HG02642 (cell line): ENCODE results near the gene CEACAM7.

Experiments used
- ATAC-seq: cut with Tn5 transposase; IDR thresholded peaks from one replicate; pipeline ENCODE4 v1.9.1; 2021; ENCODE audit warnings: mild to moderate bottlenecking; ENCODE audit not compliant: unreplicated experiment, poor library complexity

Gene CEACAM7

DNA sequence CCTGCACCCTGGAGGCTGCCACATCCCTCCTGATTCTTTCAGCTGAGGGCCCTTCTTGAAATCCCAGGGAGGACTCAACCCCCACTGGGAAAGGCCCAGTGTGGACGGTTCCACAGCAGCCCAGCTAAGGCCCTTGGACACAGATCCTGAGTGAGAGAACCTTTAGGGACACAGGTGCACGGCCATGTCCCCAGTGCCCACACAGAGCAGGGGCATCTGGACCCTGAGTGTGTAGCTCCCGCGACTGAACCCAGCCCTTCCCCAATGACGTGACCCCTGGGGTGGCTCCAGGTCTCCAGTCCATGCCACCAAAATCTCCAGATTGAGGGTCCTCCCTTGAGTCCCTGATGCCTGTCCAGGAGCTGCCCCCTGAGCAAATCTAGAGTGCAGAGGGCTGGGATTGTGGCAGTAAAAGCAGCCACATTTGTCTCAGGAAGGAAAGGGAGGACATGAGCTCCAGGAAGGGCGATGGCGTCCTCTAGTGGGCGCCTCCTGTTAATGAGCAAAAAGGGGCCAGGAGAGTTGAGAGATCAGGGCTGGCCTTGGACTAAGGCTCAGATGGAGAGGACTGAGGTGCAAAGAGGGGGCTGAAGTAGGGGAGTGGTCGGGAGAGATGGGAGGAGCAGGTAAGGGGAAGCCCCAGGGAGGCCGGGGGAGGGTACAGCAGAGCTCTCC, 13.5 kb upstream of the CEACAM7 start:
- no peak for ATAC-seq

DNA sequence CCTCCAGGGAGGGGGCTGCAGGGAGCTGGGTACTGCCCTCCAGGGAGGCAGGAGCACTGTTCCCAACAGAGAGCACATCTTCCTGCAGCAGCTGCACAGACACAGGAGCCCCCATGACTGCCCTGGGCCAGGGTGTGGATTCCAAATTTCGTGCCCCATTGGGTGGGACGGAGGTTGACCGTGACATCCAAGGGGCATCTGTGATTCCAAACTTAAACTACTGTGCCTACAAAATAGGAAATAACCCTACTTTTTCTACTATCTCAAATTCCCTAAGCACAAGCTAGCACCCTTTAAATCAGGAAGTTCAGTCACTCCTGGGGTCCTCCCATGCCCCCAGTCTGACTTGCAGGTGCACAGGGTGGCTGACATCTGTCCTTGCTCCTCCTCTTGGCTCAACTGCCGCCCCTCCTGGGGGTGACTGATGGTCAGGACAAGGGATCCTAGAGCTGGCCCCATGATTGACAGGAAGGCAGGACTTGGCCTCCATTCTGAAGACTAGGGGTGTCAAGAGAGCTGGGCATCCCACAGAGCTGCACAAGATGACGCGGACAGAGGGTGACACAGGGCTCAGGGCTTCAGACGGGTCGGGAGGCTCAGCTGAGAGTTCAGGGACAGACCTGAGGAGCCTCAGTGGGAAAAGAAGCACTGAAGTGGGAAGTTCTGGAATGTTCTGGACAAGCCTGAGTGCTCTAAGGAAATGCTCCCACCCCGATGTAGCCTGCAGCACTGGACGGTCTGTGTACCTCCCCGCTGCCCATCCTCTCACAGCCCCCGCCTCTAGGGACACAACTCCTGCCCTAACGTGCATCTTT, 12.5 kb upstream of the CEACAM7 start:
- ATAC-seq: no peak

DNA sequence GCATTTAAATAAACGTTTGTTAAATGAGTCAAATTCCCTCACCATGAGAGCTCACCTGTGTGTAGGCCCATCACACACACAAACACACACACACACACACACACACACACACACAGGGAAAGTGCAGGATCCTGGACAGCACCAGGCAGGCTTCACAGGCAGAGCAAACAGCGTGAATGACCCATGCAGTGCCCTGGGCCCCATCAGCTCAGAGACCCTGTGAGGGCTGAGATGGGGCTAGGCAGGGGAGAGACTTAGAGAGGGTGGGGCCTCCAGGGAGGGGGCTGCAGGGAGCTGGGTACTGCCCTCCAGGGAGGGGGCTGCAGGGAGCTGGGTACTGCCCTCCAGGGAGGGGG, 11.9 kb upstream of the CEACAM7 start:
- ATAC-seq: no peak

DNA sequence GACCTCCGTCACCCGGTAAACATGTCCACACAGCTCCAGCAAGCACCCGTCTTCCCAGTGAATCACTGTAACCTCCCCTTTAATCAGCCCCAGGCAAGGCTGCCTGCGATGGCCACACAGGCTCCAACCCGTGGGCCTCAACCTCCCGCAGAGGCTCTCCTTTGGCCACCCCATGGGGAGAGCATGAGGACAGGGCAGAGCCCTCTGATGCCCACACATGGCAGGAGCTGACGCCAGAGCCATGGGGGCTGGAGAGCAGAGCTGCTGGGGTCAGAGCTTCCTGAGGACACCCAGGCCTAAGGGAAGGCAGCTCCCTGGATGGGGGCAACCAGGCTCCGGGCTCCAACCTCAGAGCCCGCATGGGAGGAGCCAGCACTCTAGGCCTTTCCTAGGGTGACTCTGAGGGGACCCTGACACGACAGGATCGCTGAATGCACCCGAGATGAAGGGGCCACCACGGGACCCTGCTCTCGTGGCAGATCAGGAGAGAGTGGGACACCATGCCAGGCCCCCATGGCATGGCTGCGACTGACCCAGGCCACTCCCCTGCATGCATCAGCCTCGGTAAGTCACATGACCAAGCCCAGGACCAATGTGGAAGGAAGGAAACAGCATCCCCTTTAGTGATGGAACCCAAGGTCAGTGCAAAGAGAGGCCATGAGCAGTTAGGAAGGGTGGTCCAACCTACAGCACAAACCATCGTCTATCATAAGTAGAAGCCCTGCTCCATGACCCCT, 11.3 kb upstream of the CEACAM7 start:
- ATAC-seq: no peak

GRCh38 chr19:41698746-41699230, 10.7 kb upstream of the CEACAM7 start:
- no peak for ATAC-seq

GRCh38 chr19:41697198-41697855, 9.3 kb upstream of the CEACAM7 start:
- no peak for ATAC-seq

DNA sequence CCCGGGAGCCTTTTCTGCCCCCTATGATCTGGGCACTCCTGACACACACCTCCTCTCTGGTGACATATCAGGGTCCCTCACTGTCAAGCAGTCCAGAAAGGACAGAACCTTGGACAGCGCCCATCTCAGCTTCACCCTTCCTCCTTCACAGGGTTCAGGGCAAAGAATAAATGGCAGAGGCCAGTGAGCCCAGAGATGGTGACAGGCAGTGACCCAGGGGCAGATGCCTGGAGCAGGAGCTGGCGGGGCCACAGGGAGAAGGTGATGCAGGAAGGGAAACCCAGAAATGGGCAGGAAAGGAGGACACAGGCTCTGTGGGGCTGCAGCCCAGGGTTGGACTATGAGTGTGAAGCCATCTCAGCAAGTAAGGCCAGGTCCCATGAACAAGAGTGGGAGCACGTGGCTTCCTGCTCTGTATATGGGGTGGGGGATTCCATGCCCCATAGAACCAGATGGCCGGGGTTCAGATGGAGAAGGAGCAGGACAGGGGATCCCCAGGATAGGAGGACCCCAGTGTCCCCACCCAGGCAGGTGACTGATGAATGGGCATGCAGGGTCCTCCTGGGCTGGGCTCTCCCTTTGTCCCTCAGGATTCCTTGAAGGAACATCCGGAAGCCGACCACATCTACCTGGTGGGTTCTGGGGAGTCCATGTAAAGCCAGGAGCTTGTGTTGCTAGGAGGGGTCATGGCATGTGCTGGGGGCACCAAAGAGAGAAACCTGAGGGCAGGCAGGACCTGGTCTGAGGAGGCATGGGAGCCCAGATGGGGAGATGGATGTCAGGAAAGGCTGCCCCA, 8.5 kb upstream of the CEACAM7 start:
- no peak for ATAC-seq

DNA sequence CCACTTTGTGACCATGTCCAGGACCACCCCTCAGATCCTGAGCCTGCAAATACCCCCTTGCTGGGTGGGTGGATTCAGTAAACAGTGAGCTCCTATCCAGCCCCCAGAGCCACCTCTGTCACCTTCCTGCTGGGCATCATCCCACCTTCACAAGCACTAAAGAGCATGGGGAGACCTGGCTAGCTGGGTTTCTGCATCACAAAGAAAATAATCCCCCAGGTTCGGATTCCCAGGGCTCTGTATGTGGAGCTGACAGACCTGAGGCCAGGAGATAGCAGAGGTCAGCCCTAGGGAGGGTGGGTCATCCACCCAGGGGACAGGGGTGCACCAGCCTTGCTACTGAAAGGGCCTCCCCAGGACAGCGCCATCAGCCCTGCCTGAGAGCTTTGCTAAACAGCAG, 7.7 kb upstream of the CEACAM7 start:
- ATAC-seq: no peak

DNA sequence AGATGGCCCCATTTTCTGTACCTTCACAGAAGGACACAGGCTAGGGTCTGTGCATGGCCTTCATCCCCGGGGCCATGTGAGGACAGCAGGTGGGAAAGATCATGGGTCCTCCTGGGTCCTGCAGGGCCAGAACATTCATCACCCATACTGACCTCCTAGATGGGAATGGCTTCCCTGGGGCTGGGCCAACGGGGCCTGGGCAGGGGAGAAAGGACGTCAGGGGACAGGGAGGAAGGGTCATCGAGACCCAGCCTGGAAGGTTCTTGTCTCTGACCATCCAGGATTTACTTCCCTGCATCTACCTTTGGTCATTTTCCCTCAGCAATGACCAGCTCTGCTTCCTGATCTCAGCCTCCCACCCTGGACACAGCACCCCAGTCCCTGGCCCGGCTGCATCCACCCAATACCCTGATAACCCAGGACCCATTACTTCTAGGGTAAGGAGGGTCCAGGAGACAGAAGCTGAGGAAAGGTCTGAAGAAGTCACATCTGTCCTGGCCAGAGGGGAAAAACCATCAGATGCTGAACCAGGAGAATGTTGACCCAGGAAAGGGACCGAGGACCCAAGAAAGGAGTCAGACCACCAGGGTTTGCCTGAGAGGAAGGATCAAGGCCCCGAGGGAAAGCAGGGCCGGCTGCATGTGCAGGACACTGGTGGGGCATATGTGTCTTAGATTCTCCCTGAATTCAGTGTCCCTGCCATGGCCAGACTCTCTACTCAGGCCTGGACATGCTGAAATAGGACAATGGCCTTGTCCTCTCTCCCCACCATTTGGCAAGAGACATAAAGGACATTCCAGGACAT, 7.0 kb upstream of the CEACAM7 start:
- no peak for ATAC-seq

GRCh38 chr19:41694196-41694595, 6.1 kb upstream of the CEACAM7 start:
- no peak for ATAC-seq

- no peak for ATAC-seq
These were observed 3.3 kb upstream of the CEACAM7 start for GRCh38 chr19:41691268-41691970.

DNA sequence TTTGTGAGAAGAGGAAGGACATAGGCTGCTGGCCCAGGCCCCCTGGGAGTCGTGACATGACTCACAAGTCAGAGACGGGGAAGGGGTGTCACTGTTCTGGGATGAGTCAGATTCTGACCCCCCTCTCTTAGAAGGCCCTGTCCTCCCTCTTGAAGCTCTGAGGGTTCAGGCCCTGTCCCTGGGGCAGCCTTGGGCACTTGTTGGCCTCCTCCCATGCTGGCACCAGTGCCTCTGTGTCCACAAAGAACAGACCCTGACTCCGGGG, 2.7 kb upstream of the CEACAM7 start:
- no peak for ATAC-seq

DNA sequence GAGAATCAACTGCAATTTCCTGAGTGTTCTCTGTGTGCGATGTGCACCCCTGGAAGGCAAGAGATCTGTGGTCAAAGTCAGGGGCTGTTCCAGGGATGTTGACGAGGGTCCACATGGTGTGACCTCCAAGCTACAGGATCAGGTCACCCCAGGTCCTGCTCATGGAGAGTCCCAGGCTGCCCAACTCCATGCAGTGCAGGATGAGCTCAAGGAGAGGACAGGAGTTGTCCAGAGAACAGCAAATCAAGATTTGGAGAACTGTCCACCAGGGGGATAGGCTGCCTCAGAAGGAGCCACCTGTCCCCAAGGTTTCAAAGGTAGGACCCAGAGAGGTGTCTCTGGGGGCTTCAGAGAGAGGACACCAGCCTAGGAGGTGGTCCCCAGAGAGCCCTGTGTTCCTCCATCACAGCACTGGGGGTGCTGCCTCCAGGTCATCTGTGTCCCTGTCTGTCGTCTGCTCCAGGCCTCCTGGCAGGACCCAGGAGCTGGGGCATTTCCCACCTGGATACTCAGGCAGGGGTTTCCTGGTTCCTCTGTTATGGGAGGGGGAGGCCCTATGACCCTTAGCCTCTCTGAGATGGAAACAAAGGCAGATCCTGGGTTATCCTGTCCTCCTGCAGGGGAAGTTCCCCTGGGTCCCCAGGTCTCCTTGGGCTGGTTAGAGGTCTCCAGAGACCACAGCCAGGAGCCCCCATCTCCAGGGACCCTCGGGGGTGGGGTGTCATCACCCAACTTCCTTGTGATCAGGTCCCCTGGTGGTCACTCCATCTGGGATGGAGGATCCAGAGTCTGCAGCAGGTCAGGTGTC, 2.1 kb upstream of the CEACAM7 start:
- no peak for ATAC-seq

DNA sequence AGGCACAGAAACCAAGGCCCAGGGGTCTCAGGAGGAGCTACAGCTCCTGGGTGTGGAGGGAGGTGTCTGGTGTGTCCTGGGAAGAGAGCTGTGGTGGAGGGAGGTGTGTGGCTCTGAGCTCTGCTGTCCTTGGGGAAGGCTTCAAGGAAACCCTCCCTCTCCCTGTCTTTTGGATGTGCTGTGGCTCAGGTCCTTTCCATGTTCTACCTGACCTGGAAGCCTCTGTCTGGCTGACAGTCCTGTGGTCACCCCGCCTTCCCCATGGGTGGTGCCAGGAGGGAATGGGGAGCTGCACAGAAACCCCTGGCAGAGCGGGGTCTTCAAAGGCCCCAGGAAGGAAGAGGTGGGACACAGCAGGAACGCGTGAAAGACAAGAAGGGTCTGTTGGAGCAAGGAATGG, 617 bp upstream of the CEACAM7 start:
- no peak for ATAC-seq

- no peak for ATAC-seq
These were observed 651 bp downstream of the CEACAM7 start for GRCh38 chr19:41687419-41687818.

GRCh38 chr19:41682437-41682836, 5.6 kb downstream of the CEACAM7 start:
- no peak for ATAC-seq

- ATAC-seq: no peak
These were observed 16.6 kb downstream of the CEACAM7 start for GRCh38 chr19:41671486-41671885.

DNA sequence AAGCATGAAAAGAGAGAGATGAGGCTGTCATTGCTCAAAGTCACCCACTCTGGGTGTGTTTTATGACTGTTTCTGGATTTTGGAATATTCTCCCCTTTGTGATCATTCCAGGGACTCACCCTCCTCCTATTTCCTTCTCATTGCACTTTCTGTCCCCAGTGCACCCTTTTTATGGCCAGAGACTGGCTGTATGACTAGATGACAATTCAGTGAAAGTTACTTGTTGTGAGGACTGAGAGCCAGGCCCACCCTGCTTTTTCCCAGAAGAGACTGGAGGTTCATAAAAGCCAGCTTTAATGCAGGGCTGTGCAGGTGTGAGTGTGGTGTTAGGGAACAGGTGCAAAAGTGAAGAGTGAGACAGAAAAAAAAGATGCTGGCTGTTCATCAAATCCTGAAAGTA, 17.3 kb downstream of the CEACAM7 start:
- no peak for ATAC-seq
